Measurements from ENCODE around the gene WDR47.

DNA sequence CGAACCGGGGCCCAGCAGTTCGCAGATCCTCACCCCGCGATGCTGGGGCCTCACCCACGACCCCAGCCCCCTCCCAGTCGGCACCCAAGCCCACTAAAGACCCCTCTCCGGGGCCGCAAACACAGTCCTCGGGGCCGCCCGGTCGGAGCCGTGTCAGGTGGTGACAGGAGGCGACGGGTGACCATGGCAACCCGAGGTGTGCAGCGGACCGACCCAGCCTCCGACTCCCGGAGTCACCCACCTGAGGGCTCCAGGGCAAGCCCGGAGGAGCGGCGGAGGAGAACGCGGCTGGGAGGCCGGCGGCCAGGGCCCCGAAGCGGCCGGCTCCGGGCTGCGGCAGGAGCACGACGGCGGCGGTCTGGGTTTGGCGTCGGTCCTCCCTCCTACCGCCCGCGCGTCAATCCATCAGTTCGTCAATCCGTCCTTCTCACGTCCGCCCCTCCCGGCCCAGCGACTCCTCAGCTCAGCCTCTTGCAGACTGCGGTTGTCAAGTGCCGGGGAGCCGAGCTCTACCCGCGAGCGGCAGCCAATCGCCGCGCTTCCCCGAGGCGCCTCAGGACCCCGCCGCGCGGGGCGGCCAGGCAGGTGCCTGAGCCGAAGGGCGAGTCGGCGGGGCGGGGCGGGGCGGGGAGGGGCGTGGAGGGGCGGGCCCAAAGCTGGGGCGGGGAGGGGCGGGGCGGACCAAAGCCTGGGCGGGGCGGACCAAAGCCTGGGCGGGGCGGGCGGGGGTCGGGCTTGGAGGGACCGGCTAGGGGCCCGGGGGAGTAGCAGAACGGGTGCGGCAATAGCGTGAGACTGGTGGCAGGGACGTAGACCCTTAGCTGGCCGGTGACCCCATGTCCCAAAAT lies at the start of gene WDR47:
- TF ChIP-seq, protein P1, sequence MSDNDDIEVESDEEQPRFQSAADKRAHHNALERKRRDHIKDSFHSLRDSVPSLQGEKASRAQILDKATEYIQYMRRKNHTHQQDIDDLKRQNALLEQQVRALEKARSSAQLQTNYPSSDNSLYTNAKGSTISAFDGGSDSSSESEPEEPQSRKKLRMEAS (IDR thresholded peaks at IDR 0.05): peak; percentile 32; the same call in 1 of the 2 replicates
- TF ChIP-seq CREB1 (IDR thresholded peaks at IDR 0.05; ENCODE audit: low read depth) (no peak), FOXM1 (IDR thresholded peaks at IDR 0.05; ENCODE audit: borderline replicate concordance, low read depth) (no peak), NFIC (IDR thresholded peaks at IDR 0.05) (no peak), RAD21 (IDR thresholded peaks at IDR 0.05; ENCODE audit: low read depth) (no peak; the same call in 1 of the 2 replicates), EP300 (IDR thresholded peaks at IDR 0.05; ENCODE audit: borderline replicate concordance) (no peak), TAF1 (IDR thresholded peaks at IDR 0.05; ENCODE audit: low read depth) (peak; percentile 93), ZBTB7A (IDR thresholded peaks at IDR 0.05; ENCODE audit: low read depth) (peak; percentile 86), CEBPB (IDR thresholded peaks at IDR 0.05) (no peak), TEAD4 (IDR thresholded peaks at IDR 0.05) (no peak)
- TF ChIP-seq, protein P2, sequence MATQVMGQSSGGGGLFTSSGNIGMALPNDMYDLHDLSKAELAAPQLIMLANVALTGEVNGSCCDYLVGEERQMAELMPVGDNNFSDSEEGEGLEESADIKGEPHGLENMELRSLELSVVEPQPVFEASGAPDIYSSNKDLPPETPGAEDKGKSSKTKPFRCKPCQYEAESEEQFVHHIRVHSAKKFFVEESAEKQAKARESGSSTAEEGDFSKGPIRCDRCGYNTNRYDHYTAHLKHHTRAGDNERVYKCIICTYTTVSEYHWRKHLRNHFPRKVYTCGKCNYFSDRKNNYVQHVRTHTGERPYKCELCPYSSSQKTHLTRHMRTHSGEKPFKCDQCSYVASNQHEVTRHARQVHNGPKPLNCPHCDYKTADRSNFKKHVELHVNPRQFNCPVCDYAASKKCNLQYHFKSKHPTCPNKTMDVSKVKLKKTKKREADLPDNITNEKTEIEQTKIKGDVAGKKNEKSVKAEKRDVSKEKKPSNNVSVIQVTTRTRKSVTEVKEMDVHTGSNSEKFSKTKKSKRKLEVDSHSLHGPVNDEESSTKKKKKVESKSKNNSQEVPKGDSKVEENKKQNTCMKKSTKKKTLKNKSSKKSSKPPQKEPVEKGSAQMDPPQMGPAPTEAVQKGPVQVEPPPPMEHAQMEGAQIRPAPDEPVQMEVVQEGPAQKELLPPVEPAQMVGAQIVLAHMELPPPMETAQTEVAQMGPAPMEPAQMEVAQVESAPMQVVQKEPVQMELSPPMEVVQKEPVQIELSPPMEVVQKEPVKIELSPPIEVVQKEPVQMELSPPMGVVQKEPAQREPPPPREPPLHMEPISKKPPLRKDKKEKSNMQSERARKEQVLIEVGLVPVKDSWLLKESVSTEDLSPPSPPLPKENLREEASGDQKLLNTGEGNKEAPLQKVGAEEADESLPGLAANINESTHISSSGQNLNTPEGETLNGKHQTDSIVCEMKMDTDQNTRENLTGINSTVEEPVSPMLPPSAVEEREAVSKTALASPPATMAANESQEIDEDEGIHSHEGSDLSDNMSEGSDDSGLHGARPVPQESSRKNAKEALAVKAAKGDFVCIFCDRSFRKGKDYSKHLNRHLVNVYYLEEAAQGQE (IDR thresholded peaks at IDR 0.05; ENCODE audit: low read depth): no peak
